Body of pancreas (tissue), 4 donors: ENCODE data around the gene KIF12.

Experiments
- CTCF ChIP-seq, 7 experiments: fragments of 450-650 bp in 4 of 7; fragments of 200-600 bp in 3 of 7; sonication (generic) in 3 of 7; IDR thresholded peaks; one replicate each; pipeline ENCODE4 v1.5.1; 2016 to 2019; ENCODE audit warnings: antibody characterized with exemption in 7 of 7
- POLR2A ChIP-seq, 3 donors: fragments of 450-650 bp; IDR thresholded peaks; one replicate each; pipeline ENCODE4 v1.6.1; 2016; ENCODE audit warnings: antibody characterized with exemption in 3 of 3, mild to moderate bottlenecking in 2 of 3

DNA sequence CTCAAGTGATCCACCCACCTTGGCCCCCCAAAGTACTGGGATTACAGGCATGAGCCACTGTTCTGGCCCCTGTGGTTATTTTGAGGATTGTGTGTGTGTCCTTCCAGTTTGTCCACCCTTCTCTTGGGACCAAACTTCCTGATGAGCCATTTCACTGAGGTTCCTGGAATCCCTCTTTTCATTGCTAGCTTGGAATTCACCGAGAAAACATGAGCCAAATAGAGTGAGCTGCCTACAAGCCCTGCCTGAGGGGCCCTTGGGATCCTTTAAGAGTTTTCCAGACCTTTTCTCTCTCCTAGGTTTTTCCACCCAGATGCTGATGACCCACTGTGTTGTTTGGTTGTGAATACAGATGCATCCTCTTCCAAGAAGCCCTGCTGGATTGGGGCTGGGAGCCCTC lies 13.2 kb upstream of the KIF12 start:
- TF ChIP-seq CTCF (IDR thresholded peaks at IDR 0.05) (no peak), POLR2A (IDR thresholded peaks at IDR 0.05) (no peak)
